NCI-H82 treated with DMSO at 0.1 percent for 48 hours (cell line): ENCODE measurements around the gene ZNF624.

ENCODE experiments used
- DNase-seq: peaks from one replicate; lab custom pipeline; 2025; ENCODE audit not compliant: unreplicated experiment; lab: John Stamatoyannopoulos, UW

ZNF624 gene

GRCh38 chr17:16599537-16599936 lies 54.1 kb downstream of the ZNF624 start:
- DNase-seq: no peak

- DNase-seq: no peak
These were observed 60.1 kb downstream of the ZNF624 start for GRCh38 chr17:16593356-16594102.

- DNase-seq: peak; percentile 86
These were observed 64.3 kb downstream of the ZNF624 start for GRCh38 chr17:16589097-16589969.

GRCh38 chr17:16585796-16586195 lies 67.9 kb downstream of the ZNF624 start:
- DNase-seq: no peak

- DNase-seq: peak; percentile 79
These were observed 69.2 kb downstream of the ZNF624 start for GRCh38 chr17:16584273-16584995.

GRCh38 chr17:16583781-16584180 lies 69.9 kb downstream of the ZNF624 start:
- DNase-seq: no peak

DNA sequence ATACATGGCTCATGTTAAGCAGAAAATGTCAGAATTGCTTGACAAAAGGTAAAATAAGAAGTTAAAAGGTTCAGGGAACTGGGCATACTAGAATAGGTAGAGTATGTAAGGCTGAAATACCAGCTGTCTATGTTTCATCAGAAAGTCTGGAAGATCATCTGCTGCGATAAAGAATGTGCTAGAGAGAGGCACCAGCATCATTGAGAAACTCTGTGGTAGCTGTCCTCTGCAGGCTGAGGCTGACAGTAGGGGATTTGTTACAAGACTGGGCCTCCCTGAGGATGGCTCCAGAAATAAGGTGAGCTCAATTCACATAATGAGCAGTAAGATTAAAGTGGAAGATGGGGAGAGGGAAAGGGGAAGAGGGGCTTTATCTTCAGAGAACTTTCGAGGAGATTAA lies 80.2 kb downstream of the ZNF624 start:
- DNase-seq: no peak
